Progenitor cell of endocrine pancreas (in vitro differentiated cells): ENCODE measurements around the gene ZNHIT1. TPM values are rescaled to one million over a fixed set of nuclear protein-coding genes. Genes with fewer than 3 reads are reported as not detected.

Experiments
- DNase-seq: peaks from one replicate; pipeline ENCODE4 v3.0.0; 2021; ENCODE audit warnings: low spot score; ENCODE audit not compliant: unreplicated experiment
- H3K27ac Mint-ChIP-seq: 2 replicates; pipeline ENCODE4 v1.8.0; 2021; ENCODE audit warnings: mild to moderate bottlenecking, moderate library complexity, mixed read lengths
- H3K27me3 Mint-ChIP-seq: 2 replicates; pipeline ENCODE4 v1.8.0; 2021; ENCODE audit warnings: mixed read lengths
- H3K36me3 Mint-ChIP-seq: 2 replicates; pipeline ENCODE4 v1.8.0; 2022; ENCODE audit warnings: mixed read lengths; ENCODE audit not compliant: insufficient read depth
- H3K4me1 Mint-ChIP-seq: 2 replicates; pipeline ENCODE4 v1.8.0; 2021; ENCODE audit warnings: low read depth, mixed read lengths
- H3K4me3 Mint-ChIP-seq: 2 replicates; pipeline ENCODE4 v1.8.0; 2021; ENCODE audit warnings: low read depth, mild to moderate bottlenecking, moderate library complexity, mixed read lengths
- H3K9me3 Mint-ChIP-seq: 2 replicates; pipeline ENCODE4 v1.8.0; 2021; ENCODE audit warnings: low read depth, mixed read lengths
- CTCF ChIP-seq: fragments of 200-600 bp; sonication (generic); IDR thresholded peaks from one replicate; pipeline ENCODE4 v1.5.0; 2021; ENCODE audit warnings: antibody characterized with exemption, mild to moderate bottlenecking; ENCODE audit not compliant: unreplicated experiment
- total RNA-seq: library from RNA; stranded (reverse); gene quantifications from 2 replicates; pipeline ENCODE4 v1.2.1, GENCODE V29; 2021

The ZNHIT1 gene
- total RNA-seq, 1 donor from 2014 or later, result 62.2 TPM

GRCh38 chr7:101232141-101232850 lies 14.3 kb downstream of the ZNHIT1 start:
- Mint-ChIP-seq H3K36me3 (peaks cover 6% of the 10 kb centered on the region), H3K4me1 (peaks cover 17% of the 10 kb centered on the region), H3K27ac (peak overlapping the region; percentile 95), H3K27me3 (no peaks in the 10 kb centered on the region), H3K9me3 (no peaks in the 10 kb centered on the region), H3K4me3 (peak overlapping the region; percentile 69)
- peak; percentile 36 for DNase-seq
- no peak for TF ChIP-seq CTCF

- H3K27ac Mint-ChIP-seq, result no peak overlapping the region
- H3K27me3 Mint-ChIP-seq, result no peaks in the 10 kb centered on the region
- DNase-seq, result no peak
- H3K4me1 Mint-ChIP-seq, result peaks cover 28% of the 10 kb centered on the region
- TF ChIP-seq CTCF, result no peak
- H3K36me3 Mint-ChIP-seq, result peaks cover 7% of the 10 kb centered on the region
- no peaks in the 10 kb centered on the region for H3K9me3 Mint-ChIP-seq
- no peak overlapping the region for H3K4me3 Mint-ChIP-seq
Measured at GRCh38 chr7:101233907-101234547, 16.1 kb downstream of the ZNHIT1 start.

GRCh38 chr7:101234636-101235035 lies 16.7 kb downstream of the ZNHIT1 start:
- Mint-ChIP-seq H3K9me3 (no peaks in the 10 kb centered on the region), H3K4me1 (peaks cover 32% of the 10 kb centered on the region), H3K27me3 (no peaks in the 10 kb centered on the region), H3K36me3 (peaks cover 7% of the 10 kb centered on the region), H3K27ac (no peak overlapping the region), H3K4me3 (no peak overlapping the region)
- no peak for DNase-seq
- no peak for TF ChIP-seq CTCF

GRCh38 chr7:101235050-101235449 lies 17.1 kb downstream of the ZNHIT1 start:
- no peak for DNase-seq
- Mint-ChIP-seq H3K36me3 (peaks cover 7% of the 10 kb centered on the region), H3K27ac (no peak overlapping the region), H3K4me1 (peaks cover 32% of the 10 kb centered on the region), H3K4me3 (no peak overlapping the region), H3K27me3 (no peaks in the 10 kb centered on the region), H3K9me3 (no peaks in the 10 kb centered on the region)
- TF ChIP-seq CTCF, result peak; percentile 31

- TF ChIP-seq CTCF, result no peak
- Mint-ChIP-seq H3K27me3 (no peaks in the 10 kb centered on the region), H3K9me3 (no peaks in the 10 kb centered on the region), H3K27ac (no peak overlapping the region), H3K4me1 (peaks cover 31% of the 10 kb centered on the region), H3K4me3 (no peak overlapping the region), H3K36me3 (peaks cover 7% of the 10 kb centered on the region)
- DNase-seq, result no peak
Measured at GRCh38 chr7:101235522-101235921, 17.6 kb downstream of the ZNHIT1 start.
